Ovary (tissue), 9 donors: ENCODE data around the gene MRC1. TPM values are rescaled to one million over a fixed set of nuclear protein-coding genes. Genes with fewer than 3 reads are reported as not detected.

Experiments
- DNase-seq, 5 donors: peaks; one replicate each; pipeline ENCODE4 v3.0.0-alpha.2; 2019 to 2020
- H3K27ac ChIP-seq, 2 donors: fragments of 200-600 bp; one replicate each; pipeline versions ENCODE4 v1.5.1 to v1.8.0; 2019 to 2022
- H3K27me3 ChIP-seq: fragments of 200-600 bp; one replicate; pipeline ENCODE4 v1.8.0; 2022
- H3K36me3 ChIP-seq: fragments of 200-600 bp; sonication (generic); one replicate; pipeline ENCODE4 v1.5.1; 2019
- H3K4me1 ChIP-seq: one replicate; pipeline ENCODE4 v1.8.1; 2013; ENCODE audit warnings: mild to moderate bottlenecking, moderate library complexity; ENCODE audit not compliant: insufficient read depth
- H3K4me3 ChIP-seq: fragments of 200-600 bp; sonication (generic); one replicate; pipeline ENCODE4 v1.5.1; 2017
- H3K9me3 ChIP-seq, 2 donors: fragments of 200-600 bp in 1 of 2; sonication (generic) in 1 of 2; one replicate each; pipeline versions ENCODE4 v1.5.1 to v1.8.1; 2013 to 2019; ENCODE audit warnings: mild to moderate bottlenecking in 1 of 2, moderate library complexity in 1 of 2
- CTCF ChIP-seq, 3 donors: fragments of 450-650 bp in 2 of 3; fragments of 200-600 bp in 1 of 3; IDR thresholded peaks; one replicate each; pipeline versions ENCODE4 v1.5.1 to v1.8.0; 2016 to 2022; ENCODE audit warnings: antibody characterized with exemption in 3 of 3, mild to moderate bottlenecking in 1 of 3
- EP300 ChIP-seq: sonication (generic); formaldehyde crosslinking; IDR thresholded peaks from one replicate; pipeline ENCODE4 v1.6.1; 2017; ENCODE audit warnings: antibody characterized with exemption
- POLR2A ChIP-seq: fragments of 450-650 bp; IDR thresholded peaks from one replicate; pipeline ENCODE4 v1.6.1; 2017; ENCODE audit warnings: antibody characterized with exemption, mild to moderate bottlenecking, moderate library complexity
- WGBS, 3 donors: extraction: QIAGEN DNeasy Blood & Tissue Kit in 1 of 3; methylation state at CpG; one replicate each; pipeline versions ENCODE4 v1.1.5 to v1.1.7; 2013 to 2017; 5-methylcytosine and 5-hydroxymethylcytosine counted together
- intact Hi-C, 4 donors: fragments of 100-400 bp; cut with DNase I; formaldehyde crosslinking; loops; one replicate each; pipeline versions ENCODE4 v1.11.0 to v1.15.1; 2022 to 2023
- polyA plus RNA-seq, 2 donors: library from polyadenylated mRNA; stranded (reverse); fragments of 200-250 nt in 1 of 2; fragments of 350-450 nt in 1 of 2; fragmentation: Illumina TruSeq in 1 of 2; extraction: RNeasy Lipid Tissue Mini Kit (QIAGEN cat#74804) in 1 of 2; gene quantifications; one replicate each; pipeline ENCODE4 v1.2.3, GENCODE V29; 2013 to 2014
- total RNA-seq, 7 donors: library from RNA; depleted of rRNA in 2 of 7; stranded (reverse); fragments of >200 nt in 2 of 7; fragmentation: NEBNext Ultra II Directional in 3 of 7; extraction: Animal tissue kit (Norgen Biotek cat#: 25700) in 3 of 7; gene quantifications; one replicate each; pipeline versions ENCODE4 v1.1.0 to v1.2.4, GENCODE V29; 2016 to 2023
- donor health status: DM: no; HTN: no; CAD: no; lungs with moderate emphysema.
- donor health status: DM: no; HTN: no; CAD: no.
- donor health status: Bipolar disorder and iron deficiency.
- donor health status: DM: yes; HTN: yes; CAD: no.
- donor health status: DM: no; HTN: no; CAD: no.
- donor health status: DM: yes; HTN: yes; CAD: no.

The MRC1 gene
- total and polyA plus RNA-seq, 9 donors: 6.6 to 39.9 (median 13.3) TPM

GRCh38 chr10:17838080-17838648 is 29.0 kb downstream of the MRC1 start:
- no peak overlapping the region for H3K27ac ChIP-seq
- WGBS, 3 donors: 58 to 69% (median 63%) methylated on average over 9 of the region's 9 CpGs
- no peaks in the 10 kb centered on the region for H3K36me3 ChIP-seq
- peaks cover 3% of the 10 kb centered on the region for H3K4me1 ChIP-seq
- no peaks in the 10 kb centered on the region for H3K27me3 ChIP-seq
- no peak for DNase-seq
- no peaks in the 10 kb centered on the region for H3K9me3 ChIP-seq
- intact Hi-C loops: loop anchor here in 1 of 4 donors (10.0 kb wide), 1 partner anchor 233 kb away; no protein-coding TSS in a partner anchor
- TF ChIP-seq EP300 (no peak), POLR2A (no peak), CTCF (IDR thresholded peaks at IDR 0.05) (no peak)
- no peak overlapping the region for H3K4me3 ChIP-seq

GRCh38 chr10:17841050-17841449 is 31.9 kb downstream of the MRC1 start:
- Histone ChIP-seq H3K9me3 (no peaks in the 10 kb centered on the region), H3K36me3 (no peaks in the 10 kb centered on the region), H3K27ac (no peak overlapping the region), H3K4me1 (peaks cover 3% of the 10 kb centered on the region), H3K4me3 (no peak overlapping the region), H3K27me3 (no peaks in the 10 kb centered on the region)
- no peak for TF ChIP-seq POLR2A
- no peak for TF ChIP-seq CTCF (IDR thresholded peaks at IDR 0.05)
- TF ChIP-seq EP300: no peak
- intact Hi-C loops: no loop called here
- DNase-seq: no peak
- WGBS, 3 donors: 80 to 86% (median 83%) methylated on average over 1 of the region's 1 CpG

GRCh38 chr10:17842641-17843040 is 33.5 kb downstream of the MRC1 start:
- DNase-seq: no peak
- Histone ChIP-seq H3K27me3 (no peaks in the 10 kb centered on the region), H3K27ac (no peak overlapping the region), H3K9me3 (no peaks in the 10 kb centered on the region), H3K36me3 (no peaks in the 10 kb centered on the region), H3K4me1 (peaks cover under 1% of the 10 kb centered on the region), H3K4me3 (no peak overlapping the region)
- intact Hi-C loops: no loop called here
- 87 to 89% (median 89%) methylated on average over 5 of the region's 5 CpGs for WGBS, 3 donors
- TF ChIP-seq EP300 (no peak), CTCF (IDR thresholded peaks at IDR 0.05) (no peak), POLR2A (no peak)

GRCh38 chr10:17847585-17848296 is 38.6 kb downstream of the MRC1 start:
- peak in 1 of 5 donors; percentile 17 for DNase-seq
- 46 to 67% (median 61%) methylated on average over 5 of the region's 5 CpGs for WGBS, 3 donors
- Histone ChIP-seq H3K27me3 (no peaks in the 10 kb centered on the region), H3K27ac (no peak overlapping the region), H3K36me3 (no peaks in the 10 kb centered on the region), H3K4me3 (no peak overlapping the region), H3K9me3 (no peaks in the 10 kb centered on the region), H3K4me1 (no peaks in the 10 kb centered on the region)
- TF ChIP-seq POLR2A (no peak), CTCF (IDR thresholded peaks at IDR 0.05) (peak in 2 of 3 donors; percentile 48 to 51)
- intact Hi-C loops: loop anchor here in 1 of 4 donors (5.0 kb wide), 1 partner anchor 375 kb away; no protein-coding TSS in a partner anchor
